Adipocyte (in vitro differentiated cells): ENCODE measurements around the gene NOP56.

Experiments used
- DNase-seq: peaks from one replicate; pipeline ENCODE4 v3.0.0-alpha.2; 2015; ENCODE audit warnings: low read depth
- H3K27me3 ChIP-seq: replicated peaks from 2 replicates; pipeline ENCODE4 v1.7.0; 2013; ENCODE audit warnings: mild to moderate bottlenecking, low read length, moderate library complexity; ENCODE audit not compliant: control insufficient read depth, insufficient read depth
- H3K36me3 ChIP-seq: 2 replicates; pipeline ENCODE4 v1.7.0; 2013; ENCODE audit warnings: low read length, mild to moderate bottlenecking, moderate library complexity; ENCODE audit not compliant: control insufficient read depth, insufficient read depth, severe bottlenecking
- H3K4me1 ChIP-seq: 2 replicates; pipeline ENCODE4 v1.7.0; 2013; ENCODE audit warnings: mild to moderate bottlenecking, low read length, moderate library complexity; ENCODE audit not compliant: control insufficient read depth, insufficient read depth
- H3K4me3 ChIP-seq: 2 replicates; pipeline ENCODE4 v1.7.0; 2013; ENCODE audit warnings: mild to moderate bottlenecking, low read length, moderate library complexity
- H3K9ac ChIP-seq: 2 replicates; pipeline ENCODE4 v1.7.0; 2013; ENCODE audit warnings: mild to moderate bottlenecking, low read length, moderate library complexity
- H3K9me3 ChIP-seq: 2 replicates; pipeline ENCODE4 v1.7.0; 2013; ENCODE audit warnings: mild to moderate bottlenecking, low read length, moderate library complexity; ENCODE audit not compliant: control insufficient read depth

Gene NOP56

GRCh38 chr20:2690213-2690612, 37.8 kb downstream of the NOP56 start:
- Histone ChIP-seq H3K4me3 (no peak overlapping the region), H3K36me3 (no peaks in the 10 kb centered on the region), H3K9me3 (no peaks in the 10 kb centered on the region), H3K27me3 (peaks cover 37% of the 10 kb centered on the region), H3K9ac (no peak overlapping the region), H3K4me1 (no peaks in the 10 kb centered on the region)
- no peak for DNase-seq

- peaks cover 38% of the 10 kb centered on the region for H3K27me3 ChIP-seq
- H3K9ac ChIP-seq, result no peak overlapping the region
- DNase-seq, result no peak
- no peaks in the 10 kb centered on the region for H3K9me3 ChIP-seq
- no peaks in the 10 kb centered on the region for H3K36me3 ChIP-seq
- H3K4me1 ChIP-seq, result no peaks in the 10 kb centered on the region
- H3K4me3 ChIP-seq, result no peak overlapping the region
Observed at GRCh38 chr20:2690718-2691117, 38.3 kb downstream of the NOP56 start.

GRCh38 chr20:2691127-2691526, 38.7 kb downstream of the NOP56 start:
- H3K4me3 ChIP-seq, result no peak overlapping the region
- H3K27me3 ChIP-seq, result peaks cover 40% of the 10 kb centered on the region
- no peaks in the 10 kb centered on the region for H3K9me3 ChIP-seq
- H3K36me3 ChIP-seq, result no peaks in the 10 kb centered on the region
- DNase-seq, result no peak
- H3K9ac ChIP-seq, result no peak overlapping the region
- H3K4me1 ChIP-seq, result no peaks in the 10 kb centered on the region

- H3K27me3 ChIP-seq, result peaks cover 40% of the 10 kb centered on the region
- no peak for DNase-seq
Observed at GRCh38 chr20:2691663-2692035, 39.2 kb downstream of the NOP56 start.

GRCh38 chr20:2692036-2692885, 39.8 kb downstream of the NOP56 start, which contains the start of gene EBF4:
Gene EBF4, plus strand, starts transcription at chr20:2692780. Its CDS starts 866 bp downstream, at chr20:2693646.
- DNase-seq, result peak; percentile 75
- Histone ChIP-seq H3K36me3 (no peaks in the 10 kb centered on the region), H3K4me1 (no peaks in the 10 kb centered on the region), H3K27me3 (peaks cover 40% of the 10 kb centered on the region), H3K9me3 (no peaks in the 10 kb centered on the region), H3K9ac (no peak within 1 kb of the TSS), H3K4me3 (no peak within 1 kb of the TSS)

More at GRCh38 chr20:2691663-2692035, 39.2 kb downstream of the NOP56 start:
- no peak overlapping the region for H3K9ac ChIP-seq
- H3K36me3 ChIP-seq, result no peaks in the 10 kb centered on the region
- no peaks in the 10 kb centered on the region for H3K4me1 ChIP-seq
- H3K4me3 ChIP-seq, result no peak overlapping the region
- no peaks in the 10 kb centered on the region for H3K9me3 ChIP-seq

GRCh38 chr20:2692886-2693285, 40.5 kb downstream of the NOP56 start:
- H3K9ac ChIP-seq, result no peak overlapping the region
- H3K36me3 ChIP-seq, result no peaks in the 10 kb centered on the region
- no peak overlapping the region for H3K4me3 ChIP-seq
- peak; percentile 56 for DNase-seq
- H3K27me3 ChIP-seq, result peaks cover 46% of the 10 kb centered on the region
- H3K9me3 ChIP-seq, result no peaks in the 10 kb centered on the region
- H3K4me1 ChIP-seq, result no peaks in the 10 kb centered on the region

GRCh38 chr20:2693286-2694007, 41.0 kb downstream of the NOP56 start:
- no peak overlapping the region for H3K4me3 ChIP-seq
- H3K4me1 ChIP-seq, result no peaks in the 10 kb centered on the region
- no peak overlapping the region for H3K9ac ChIP-seq
- peaks cover 51% of the 10 kb centered on the region for H3K27me3 ChIP-seq
- peak; percentile 69 for DNase-seq
- no peaks in the 10 kb centered on the region for H3K9me3 ChIP-seq
- H3K36me3 ChIP-seq, result no peaks in the 10 kb centered on the region

- Histone ChIP-seq H3K27me3 (peaks cover 57% of the 10 kb centered on the region), H3K36me3 (no peaks in the 10 kb centered on the region), H3K4me1 (no peaks in the 10 kb centered on the region), H3K9ac (no peak overlapping the region), H3K9me3 (no peaks in the 10 kb centered on the region), H3K4me3 (no peak overlapping the region)
- no peak for DNase-seq
Observed at GRCh38 chr20:2694008-2694471, 41.6 kb downstream of the NOP56 start.

GRCh38 chr20:2694519-2694918, 42.1 kb downstream of the NOP56 start:
- Histone ChIP-seq H3K36me3 (no peaks in the 10 kb centered on the region), H3K9ac (no peak overlapping the region), H3K4me3 (no peak overlapping the region), H3K9me3 (no peaks in the 10 kb centered on the region), H3K27me3 (peaks cover 62% of the 10 kb centered on the region), H3K4me1 (no peaks in the 10 kb centered on the region)
- no peak for DNase-seq

GRCh38 chr20:2695206-2695983, 43.0 kb downstream of the NOP56 start:
- H3K36me3 ChIP-seq, result no peaks in the 10 kb centered on the region
- H3K4me1 ChIP-seq, result no peaks in the 10 kb centered on the region
- DNase-seq, result no peak
- no peak overlapping the region for H3K9ac ChIP-seq
- H3K9me3 ChIP-seq, result no peaks in the 10 kb centered on the region
- no peak overlapping the region for H3K4me3 ChIP-seq
- H3K27me3 ChIP-seq, result peaks cover 67% of the 10 kb centered on the region
